Measurements from ENCODE around the gene PIGU.

PIGU gene

DNA sequence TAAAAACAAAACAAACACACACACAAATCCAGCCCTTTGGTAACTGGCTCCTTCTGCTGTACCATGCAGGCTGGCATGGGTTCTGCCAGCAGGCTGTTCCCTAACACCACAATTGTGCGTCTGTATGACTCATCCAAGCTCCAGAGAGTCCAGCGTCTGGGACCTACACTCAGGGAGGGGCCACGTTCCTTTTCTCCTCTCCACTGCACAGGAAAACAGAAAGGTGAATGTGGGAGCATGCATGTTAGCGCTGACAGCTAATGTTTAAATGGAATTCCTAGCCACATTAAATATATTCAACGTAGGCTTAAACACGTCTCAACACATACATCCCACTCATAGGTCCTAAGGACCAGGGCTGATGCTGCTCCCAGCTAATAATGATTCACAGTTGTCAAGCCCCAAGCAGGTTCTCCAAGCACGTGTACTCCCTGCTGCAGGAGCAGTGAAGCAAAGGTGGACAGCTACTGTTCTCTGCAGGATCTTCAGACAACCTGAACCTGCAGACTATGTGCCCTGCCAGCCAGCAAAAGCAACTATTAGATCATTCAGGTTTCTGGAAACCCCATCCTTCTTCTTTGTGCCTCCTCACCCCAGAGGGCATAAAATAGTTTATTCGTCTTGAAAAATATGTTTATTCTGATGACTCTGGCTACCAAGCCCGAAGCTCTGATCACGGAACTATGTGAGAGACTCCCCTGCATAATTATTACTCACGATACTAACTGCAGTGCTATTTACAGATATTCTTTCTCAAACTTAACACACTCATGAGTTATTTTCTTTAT, 97.5 kb downstream of the PIGU start:
- peak; percentile 86 for FAIRE-seq
- DNase-seq (ENCODE audit: low spot score) = peak; percentile 84

DNA sequence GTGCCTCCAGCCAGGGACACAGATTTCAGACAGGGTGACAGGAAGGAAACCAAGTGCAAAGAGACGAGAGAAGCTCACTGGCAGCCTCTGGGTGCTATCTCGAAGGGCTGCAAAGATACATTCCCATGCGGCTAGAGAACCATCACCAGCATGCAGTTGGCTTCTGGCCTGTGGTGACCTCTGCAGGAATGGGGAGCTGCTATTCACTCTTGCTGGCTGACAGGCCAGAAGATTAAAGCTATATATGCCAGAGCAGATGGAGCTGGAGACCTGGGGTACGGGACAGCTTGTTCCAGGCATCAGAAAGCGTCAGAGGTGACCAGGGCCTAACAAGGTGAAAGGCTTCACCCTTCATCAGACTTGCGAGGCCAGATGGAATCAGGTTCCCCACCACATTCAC, 98.4 kb downstream of the PIGU start:
- DNase-seq (ENCODE audit: low spot score) (no peak), FAIRE-seq (no peak)

DNA sequence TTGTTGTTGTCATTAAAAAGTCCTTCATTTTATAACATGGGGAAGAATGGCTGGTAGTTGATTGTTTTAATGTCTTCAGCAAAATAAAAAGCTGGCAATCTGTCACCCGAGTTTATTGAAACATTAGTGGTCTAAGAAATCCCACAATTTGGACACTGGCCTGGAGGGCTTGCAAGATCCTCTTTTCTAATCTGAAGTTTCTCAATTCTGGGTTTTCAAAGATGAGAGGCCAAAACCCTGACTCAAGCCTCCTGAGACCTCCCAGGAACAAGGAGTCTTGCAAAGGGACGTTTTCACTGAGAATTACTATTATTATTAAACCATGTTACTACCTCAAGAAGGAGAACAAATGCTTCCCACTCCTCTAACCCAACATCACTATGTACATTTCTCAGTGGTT, 98.9 kb downstream of the PIGU start:
- no peak for FAIRE-seq
- DNase-seq (ENCODE audit: low spot score) = no peak

DNA sequence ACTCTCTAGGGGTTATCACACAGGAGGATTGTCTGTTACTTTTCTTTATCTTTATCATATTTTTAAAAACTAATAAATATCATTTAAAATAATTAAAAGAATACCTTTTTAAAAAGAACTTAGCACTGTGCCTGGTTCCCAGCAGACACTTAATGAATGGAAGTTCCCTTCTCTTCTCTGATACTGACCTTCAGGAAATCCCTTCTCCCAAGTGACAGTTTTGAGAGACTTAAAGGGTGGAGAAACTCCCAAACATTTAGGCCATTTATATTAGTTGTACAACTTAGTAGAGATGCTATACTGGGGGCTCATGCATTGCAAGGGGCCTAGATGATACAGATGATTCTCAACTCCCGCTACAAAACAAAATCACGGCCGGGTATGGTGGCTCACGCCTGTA, 99.8 kb downstream of the PIGU start:
- no peak for DNase-seq (ENCODE audit: low spot score)
- FAIRE-seq = no peak

DNA sequence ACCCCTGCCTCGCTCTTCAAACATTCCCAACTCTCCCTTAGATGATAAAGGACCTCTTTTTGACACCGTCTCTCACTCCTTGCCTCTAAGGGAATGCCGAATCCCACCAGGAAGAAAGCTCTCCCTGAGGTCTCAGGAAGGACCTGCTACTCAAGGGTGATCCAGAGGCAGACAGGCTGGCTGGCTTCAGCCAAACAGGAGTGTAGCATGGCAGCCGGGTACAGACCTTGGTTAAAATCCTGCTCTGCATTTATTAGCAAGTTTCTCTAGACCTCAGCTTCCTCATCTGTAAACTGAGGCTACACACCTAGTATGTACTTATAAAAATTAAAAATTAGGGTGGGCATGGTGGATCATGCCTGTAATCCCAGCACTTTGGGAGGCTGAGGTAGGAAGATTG, 101.1 kb downstream of the PIGU start:
- no peak for FAIRE-seq

DNA sequence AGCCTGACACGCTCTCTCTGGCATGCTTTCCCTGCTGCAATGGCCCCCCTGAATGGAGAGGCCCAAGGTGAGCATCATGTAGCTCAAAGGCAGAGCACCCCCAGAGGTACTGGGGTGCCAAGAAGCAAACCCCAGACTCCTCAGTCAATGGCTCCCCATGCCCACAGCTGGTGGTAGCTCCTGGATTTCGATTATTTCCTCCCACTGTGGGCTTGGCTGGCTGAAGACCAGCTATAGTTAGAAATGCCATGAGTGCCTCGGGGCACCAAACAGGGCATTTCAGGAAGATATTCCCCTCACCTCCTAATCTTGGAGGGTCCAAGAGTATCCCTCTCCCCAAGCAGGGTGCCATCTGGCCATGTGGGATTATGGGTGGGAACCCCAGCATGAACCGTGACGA, 101.6 kb downstream of the PIGU start:
- DNase-seq (ENCODE audit: low spot score) (no peak), FAIRE-seq (no peak)

More for the DNA sequence above, 101.1 kb downstream of the PIGU start:
- DNase-seq (ENCODE audit: low spot score) = no peak

DNA sequence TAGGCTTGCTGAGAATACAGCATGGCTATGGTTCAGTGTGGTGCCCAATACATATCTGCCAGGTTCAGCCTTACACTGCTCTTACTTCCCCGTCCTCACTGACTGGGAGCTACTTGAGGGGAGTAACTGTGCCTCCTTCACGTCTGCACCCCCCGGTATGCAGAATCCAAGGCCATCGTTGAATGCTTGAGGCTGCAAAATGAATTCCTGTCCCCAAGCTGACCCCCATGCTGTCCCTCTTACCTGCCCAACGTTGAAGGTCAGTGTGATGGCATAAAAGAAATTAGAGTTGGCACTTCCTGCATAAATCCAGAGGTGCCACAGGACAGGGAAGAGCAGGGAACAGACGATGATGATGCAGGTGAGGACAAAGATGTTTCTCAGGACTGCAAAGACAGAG, 102.0 kb downstream of the PIGU start:
- no peak for FAIRE-seq
- DNase-seq (ENCODE audit: low spot score) = no peak

DNA sequence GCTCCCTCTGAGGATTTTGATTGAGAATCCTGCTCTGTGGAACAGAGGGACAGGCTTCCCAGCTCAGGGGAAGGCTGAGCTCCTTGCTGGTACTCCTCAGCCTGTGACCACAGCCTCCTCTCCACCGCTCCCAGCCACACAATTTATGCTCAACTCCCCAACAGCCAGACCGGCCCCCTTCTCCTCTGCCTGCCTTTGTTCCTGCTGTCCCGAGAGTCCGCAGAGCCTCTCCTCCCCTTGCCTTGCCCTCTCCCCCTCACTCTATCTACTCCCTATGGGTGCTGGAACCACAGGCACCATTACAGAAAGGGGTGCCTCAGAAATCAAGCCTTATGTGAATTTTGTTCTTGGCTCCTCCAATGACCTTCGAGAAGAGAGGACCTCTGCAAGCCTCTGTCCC, 102.5 kb downstream of the PIGU start:
- FAIRE-seq (no peak), DNase-seq (ENCODE audit: low spot score) (no peak)

DNA sequence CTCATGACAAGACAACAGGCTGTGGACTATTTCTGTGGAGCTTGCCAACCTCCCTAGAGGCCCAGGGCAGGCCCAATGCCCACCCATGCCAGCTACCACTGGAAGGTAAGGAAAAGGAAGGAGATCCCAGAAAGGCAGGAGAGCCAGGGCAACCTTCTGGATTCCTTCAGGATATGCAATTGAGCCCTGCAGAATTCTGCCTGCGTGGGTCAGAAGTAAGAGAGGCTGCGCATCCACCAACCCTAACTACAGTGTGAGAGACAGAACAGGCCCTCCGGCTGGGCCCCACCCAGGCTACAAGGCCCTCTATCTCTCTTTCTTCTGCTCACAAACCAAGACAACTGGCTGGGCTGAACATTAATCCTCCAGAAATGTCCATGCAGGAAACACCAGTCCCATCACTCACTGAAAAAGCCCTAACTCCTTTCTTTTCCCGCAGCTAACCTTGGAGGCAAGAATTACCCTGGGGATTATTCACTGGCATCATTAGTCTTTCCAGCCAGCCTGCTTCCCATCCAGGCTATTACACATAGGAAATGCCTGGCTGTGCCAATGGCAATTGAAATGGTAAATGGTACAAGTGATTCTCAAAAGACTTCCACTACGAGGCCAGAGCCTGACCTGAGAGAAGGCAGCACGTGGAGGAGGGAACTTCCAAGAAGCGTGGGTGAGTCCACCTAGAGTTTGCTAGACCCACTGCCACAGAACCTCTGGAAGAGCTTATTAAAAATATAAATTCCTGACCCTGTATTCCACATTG, 103.2 kb downstream of the PIGU start:
- no peak for FAIRE-seq

DNA sequence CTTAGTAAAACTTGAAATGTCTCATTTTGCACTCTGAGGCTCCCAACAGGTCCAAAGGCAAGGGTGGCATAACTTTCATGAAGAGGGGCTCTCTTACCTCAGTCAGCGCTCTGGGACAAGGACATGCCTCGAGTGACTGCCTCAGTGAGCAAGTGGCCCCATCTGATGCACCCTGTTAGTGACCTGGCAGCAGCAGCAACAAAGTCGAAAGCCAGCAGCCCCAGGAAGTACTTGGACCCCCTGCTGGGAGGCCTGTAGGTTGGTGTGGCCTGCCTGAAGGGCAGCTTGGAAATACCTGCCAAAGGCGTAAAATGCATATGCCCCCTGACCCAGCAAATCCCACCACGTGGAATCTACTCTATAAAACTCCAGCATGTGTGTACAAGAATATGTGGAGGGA, 105.1 kb downstream of the PIGU start:
- no peak for FAIRE-seq

More for the DNA sequence above, 103.2 kb downstream of the PIGU start:
- DNase-seq (ENCODE audit: low spot score) = no peak

DNA sequence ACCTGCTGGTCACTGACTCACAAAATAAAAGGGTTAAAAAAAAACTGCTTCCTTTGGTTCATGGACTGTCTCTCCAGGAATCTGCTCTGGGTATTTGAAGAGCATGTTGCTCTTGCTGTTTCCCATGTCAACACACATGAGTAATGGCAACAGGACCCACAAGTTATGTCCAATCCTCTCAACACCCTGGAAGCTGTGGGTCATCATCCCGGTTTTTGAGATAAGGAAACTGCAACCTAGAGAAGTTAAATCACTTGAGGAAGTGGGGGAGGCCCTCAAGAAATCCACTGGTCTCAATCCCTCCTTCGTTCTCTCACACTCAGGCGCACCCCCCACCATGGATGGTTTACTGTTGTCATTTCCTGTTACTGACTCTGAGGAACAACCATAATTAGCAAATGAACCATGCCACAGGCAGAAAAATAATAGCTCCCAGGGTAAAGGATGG, 106.0 kb downstream of the PIGU start:
- DNase-seq (ENCODE audit: low spot score) (peak; percentile 68), FAIRE-seq (no peak)

More for the DNA sequence above, 105.1 kb downstream of the PIGU start:
- DNase-seq (ENCODE audit: low spot score) = no peak

DNA sequence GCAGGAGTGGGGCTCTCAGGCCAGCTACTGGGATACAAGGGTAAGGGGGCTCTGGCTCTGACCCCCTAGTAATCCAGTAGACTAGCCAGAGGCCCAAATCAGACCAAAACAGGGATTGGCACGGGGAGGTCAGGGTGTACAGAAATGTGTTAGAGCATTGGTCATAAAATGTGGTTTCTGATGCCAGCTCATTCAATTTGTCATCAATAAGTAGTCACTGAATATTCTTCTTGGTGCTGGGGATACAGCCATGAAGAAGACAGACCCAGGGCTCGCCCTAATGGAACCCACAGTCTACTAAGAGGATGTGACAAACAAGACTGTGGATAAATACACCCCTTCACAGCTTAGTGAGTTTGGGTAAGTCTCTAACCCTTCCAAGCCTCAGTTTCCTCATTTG, 107.3 kb downstream of the PIGU start:
- FAIRE-seq (no peak), DNase-seq (ENCODE audit: low spot score) (no peak)

DNA sequence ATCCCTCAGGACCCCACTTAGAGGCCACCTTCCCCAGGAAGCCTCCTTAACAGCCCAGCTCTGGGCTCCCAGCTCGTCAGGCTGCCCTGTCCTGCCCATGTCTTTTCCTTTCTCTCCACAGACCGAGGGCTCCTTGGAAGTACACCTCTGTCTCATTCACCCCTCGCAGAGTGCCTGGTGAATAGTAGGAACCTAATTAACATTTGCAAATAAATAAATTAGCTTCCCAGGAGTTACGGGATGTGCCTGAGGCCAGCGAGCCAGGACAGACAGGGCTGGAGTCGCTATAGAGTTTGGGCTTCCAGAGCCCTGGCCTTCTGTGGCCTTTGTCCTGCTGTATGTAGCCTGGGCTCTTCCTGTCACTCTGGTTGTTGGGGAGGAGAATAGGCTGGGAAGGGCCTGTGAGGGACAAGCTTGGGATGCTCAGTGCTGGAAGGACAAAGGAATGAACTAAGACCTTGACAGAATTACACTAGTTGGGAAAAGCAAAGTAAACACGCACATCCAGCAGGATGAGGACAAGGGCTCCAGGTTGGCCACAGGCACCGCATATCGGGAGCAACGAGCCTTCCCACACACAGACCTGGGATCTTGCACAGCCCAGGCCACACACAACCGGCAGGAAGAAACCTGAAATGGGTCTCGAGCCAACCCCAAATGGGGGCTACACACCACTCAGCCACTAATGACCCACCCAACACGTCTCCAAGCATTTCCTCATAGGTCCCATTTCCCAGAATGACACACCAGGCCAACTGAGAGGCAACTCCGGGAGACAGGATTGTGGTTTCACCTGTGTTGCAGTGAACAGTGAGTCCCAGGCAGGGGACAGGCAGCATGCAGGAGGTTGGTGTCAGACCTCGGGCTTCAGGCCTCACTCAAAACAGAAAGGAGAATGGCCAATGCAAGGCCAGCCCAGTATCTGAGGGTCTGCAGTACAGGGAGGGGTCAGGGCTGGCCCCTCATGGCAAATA, 108.7 kb downstream of the PIGU start:
- FAIRE-seq = no peak
- no peak for DNase-seq (ENCODE audit: low spot score)

DNA sequence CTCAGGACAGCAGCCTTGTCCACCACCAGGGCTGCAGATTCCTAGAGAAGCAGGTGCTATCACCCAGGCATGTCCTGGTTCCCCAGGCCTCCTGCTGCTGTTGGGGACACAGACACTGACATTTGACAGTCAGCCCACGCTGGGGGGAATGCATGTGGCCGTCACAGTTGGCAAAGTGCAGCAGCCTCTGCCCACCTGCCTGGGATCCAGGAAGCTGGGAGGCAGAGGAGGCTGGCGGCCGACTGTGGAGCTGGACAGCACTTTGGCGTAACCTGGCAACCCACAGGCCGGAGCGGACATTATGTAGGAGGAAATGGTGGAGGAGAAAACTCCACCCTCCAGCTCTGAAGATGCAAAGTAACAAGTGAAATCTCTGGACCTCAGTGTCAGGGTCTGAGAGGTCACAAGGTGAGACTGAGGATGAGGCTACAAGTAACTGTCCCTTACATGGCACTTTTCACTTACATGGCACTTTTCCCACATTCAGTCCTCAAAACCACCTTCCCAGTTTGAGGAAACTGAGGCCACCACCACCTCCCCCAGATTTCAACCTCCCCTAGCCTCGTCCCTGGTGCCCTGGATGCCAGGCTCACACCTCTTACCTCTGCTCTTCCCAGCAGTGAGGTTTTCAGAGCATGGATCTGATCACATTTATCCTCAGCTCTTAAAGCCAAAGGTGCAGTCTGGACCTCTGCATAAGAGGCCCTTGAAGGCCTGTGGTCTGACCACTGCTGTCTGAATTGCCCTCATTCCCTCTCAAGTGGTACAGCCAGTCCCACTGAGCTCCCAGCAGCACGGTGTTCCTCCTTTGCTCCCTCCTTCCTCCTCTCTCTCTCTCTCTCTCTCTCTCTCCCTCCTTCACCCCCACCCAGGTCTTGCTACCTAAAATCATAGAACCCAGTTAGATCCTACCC, 109.7 kb downstream of the PIGU start:
- DNase-seq (ENCODE audit: low spot score) (no peak), FAIRE-seq (no peak)

DNA sequence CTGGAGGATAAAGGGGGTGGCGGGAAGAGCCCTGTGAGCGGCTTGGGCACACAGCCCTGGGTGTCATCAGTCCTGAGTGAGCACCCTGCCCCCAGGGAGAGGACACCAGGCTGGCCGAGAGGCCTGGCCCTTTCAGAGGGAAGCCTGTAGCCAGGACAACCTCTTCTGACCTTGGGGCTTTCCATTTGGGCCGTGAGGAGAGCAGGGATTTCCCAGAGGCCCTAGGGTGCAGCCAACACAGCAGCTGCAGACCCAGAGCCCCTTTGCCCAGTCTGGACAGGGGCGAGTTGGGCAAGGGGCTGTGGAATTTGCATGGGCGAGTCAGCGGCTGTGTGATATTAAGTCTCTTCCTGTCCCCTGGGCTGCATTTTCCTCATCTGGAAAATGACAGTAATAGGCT, 112.1 kb downstream of the PIGU start:
- no peak for FAIRE-seq
- DNase-seq (ENCODE audit: low spot score) = no peak

DNA sequence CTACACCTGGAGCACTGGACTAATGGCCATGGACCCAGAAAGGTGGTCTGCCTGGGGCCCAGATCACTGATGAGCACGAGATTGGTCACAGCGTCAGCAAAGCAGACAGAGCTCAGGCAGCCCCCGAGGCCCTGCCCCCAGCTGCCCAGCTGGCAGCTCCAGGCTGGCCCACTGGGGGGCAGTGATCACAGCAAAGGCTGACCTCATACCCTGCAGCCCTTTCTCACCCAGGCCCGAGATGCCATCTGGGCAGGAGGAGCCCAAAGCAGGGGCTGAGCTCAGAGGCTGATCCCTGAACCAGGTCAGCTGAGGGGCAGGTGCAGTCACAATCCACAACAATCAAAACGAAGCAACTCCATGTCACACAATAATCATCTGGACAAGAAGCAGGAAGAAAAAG, 114.3 kb downstream of the PIGU start:
- no peak for FAIRE-seq
- DNase-seq (ENCODE audit: low spot score) = peak; percentile 25

DNA sequence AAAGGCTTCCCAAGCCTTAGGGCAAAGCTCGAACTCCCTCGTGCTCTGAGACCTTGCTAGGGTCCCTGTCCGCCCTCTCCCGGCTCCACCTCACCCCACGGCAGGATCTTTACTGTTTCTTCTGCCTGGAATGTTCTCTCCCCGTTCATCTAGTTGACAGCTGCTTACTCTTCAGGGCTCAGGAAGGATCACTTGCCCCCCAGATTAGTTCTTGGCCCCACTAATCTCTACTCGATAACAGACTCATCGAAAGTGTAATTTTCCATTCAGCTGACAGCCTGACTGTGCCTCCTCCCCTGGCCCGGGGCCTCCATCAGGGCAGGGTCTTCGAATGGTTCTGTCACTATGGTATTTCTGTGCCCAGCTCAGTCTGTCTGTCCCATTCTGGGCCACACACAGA, 115.2 kb downstream of the PIGU start:
- DNase-seq (ENCODE audit: low spot score) (no peak), FAIRE-seq (no peak)

DNA sequence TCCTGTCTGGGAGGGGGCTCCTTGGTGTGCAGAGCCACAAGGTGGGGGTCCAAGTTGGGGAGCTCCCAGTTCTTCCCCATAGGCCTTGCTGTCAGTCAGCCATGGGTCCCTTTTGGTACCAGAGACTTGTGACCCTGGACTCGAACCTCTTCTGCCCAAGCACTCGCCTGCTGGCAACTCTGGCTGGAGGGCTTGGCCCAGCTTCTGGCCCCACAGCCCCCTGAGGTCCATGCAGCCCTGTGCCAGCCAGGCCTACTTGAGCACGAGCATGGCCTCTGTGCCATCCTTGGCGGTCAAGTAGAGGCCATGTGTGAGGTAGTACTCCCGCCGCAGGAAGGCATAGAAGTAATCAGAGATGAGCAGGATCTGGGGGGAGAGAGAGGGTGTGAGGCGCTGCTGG, 116.3 kb downstream of the PIGU start:
- no peak for FAIRE-seq
- DNase-seq (ENCODE audit: low spot score) = no peak

DNA sequence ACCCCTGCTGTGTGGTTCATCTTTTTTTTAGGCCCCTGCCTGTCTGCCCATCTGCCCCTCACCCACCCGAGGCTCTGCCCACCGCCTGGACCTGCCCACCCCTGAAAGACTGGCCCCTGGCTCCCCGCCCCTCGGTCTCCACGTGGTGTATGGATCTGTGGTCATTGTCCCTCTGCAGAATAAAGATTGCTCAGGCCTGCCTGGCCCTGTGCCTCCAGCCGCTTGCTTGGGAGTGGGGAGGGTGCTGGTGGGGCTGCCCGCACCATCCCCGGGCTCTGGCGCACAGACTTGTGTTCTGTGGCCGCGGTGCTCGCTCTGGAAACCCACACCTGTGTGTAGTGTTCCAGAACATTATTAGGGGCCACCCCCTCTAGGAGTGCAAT, 116.8 kb downstream of the PIGU start:
- FAIRE-seq (no peak), DNase-seq (ENCODE audit: low spot score) (no peak)

DNA sequence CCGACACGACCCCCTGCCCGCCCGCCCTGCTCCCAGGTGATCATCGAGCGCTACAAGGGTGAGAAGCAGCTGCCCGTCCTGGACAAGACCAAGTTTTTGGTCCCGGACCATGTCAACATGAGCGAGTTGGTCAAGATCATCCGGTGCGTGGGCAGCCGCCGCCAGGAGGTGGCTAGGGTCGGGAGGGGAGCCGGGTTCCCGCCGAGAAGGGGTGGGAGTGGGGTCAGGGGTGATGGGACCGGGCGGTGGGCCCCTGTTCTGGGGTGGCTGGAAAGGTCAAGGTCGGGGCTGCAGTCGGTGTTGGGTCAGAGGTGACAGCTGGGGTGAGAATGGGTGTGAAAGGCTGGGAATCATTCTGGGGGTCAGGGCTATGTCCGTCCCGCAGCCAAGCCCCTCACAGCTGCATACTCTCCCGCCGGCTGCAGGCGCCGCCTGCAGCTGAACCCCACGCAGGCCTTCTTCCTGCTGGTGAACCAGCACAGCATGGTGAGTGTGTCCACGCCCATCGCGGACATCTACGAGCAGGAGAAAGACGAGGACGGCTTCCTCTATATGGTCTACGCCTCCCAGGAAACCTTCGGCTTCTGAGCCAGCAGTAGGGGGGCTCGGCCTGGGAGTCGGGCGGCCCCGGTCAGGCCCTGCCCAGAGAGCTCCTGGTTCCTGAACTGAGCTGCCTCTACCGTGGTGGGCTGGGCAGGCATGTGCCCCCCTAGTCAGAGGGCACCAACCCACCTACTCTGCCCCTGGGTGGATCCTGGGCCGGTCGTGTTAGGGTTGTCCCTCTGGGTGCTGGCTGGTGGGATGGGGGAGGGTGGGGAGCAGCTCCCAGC, 117.4 kb downstream of the PIGU start:
- no peak for DNase-seq (ENCODE audit: low spot score)
- FAIRE-seq = no peak
